Measurements from ENCODE around the gene LMNTD1. TPM values are rescaled to one million over a fixed set of nuclear protein-coding genes. Genes with fewer than 3 reads are reported as not detected.

The LMNTD1 gene
- total and polyA plus RNA-seq, 3 donors from 2014 or later = 10.8 to 22.9 (median 18.7) TPM

DNA sequence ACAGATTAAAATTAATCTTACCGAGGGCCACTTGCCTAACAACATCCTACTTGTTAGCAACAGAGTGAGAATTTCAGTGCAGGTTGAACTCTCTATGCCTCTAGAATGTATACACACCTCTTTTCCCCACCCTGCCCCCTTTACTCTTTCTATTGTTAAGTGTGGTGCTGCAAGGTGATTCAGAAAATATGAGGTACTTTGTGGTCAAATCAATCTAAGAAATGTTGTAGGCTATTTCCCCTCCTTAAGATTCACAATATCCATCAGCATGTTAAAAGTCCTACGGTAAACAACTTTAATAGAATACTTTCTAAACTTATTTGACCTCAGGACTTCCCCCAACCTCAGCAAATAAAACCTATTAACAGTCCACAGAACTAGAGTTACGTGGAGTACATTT, 106.0 kb downstream of the LMNTD1 start:
- no peak overlapping the region for H3K27ac ChIP-seq
- TF ChIP-seq, protein P1, sequence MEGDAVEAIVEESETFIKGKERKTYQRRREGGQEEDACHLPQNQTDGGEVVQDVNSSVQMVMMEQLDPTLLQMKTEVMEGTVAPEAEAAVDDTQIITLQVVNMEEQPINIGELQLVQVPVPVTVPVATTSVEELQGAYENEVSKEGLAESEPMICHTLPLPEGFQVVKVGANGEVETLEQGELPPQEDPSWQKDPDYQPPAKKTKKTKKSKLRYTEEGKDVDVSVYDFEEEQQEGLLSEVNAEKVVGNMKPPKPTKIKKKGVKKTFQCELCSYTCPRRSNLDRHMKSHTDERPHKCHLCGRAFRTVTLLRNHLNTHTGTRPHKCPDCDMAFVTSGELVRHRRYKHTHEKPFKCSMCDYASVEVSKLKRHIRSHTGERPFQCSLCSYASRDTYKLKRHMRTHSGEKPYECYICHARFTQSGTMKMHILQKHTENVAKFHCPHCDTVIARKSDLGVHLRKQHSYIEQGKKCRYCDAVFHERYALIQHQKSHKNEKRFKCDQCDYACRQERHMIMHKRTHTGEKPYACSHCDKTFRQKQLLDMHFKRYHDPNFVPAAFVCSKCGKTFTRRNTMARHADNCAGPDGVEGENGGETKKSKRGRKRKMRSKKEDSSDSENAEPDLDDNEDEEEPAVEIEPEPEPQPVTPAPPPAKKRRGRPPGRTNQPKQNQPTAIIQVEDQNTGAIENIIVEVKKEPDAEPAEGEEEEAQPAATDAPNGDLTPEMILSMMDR (IDR thresholded peaks at IDR 0.05) = no peak
- no peak for TF ChIP-seq POLR2A (IDR thresholded peaks at IDR 0.05)
- H3K36me3 ChIP-seq (ENCODE audit: low read depth, missing control alignments) = no peaks in the 10 kb centered on the region
- no peaks in the 10 kb centered on the region for H3K9me3 ChIP-seq
- H3K4me3 ChIP-seq = no peak overlapping the region
- intact Hi-C loops (cut with DNase I; ENCODE audit: low total_unique reads) = no loop called here
- WGBS, 2 donors = 82 to 94% methylated on average over 3 of the region's 3 CpGs
- no peak for DNase-seq
- H3K27me3 ChIP-seq = no peaks in the 10 kb centered on the region
- H3K4me1 ChIP-seq = no peaks in the 10 kb centered on the region

DNA sequence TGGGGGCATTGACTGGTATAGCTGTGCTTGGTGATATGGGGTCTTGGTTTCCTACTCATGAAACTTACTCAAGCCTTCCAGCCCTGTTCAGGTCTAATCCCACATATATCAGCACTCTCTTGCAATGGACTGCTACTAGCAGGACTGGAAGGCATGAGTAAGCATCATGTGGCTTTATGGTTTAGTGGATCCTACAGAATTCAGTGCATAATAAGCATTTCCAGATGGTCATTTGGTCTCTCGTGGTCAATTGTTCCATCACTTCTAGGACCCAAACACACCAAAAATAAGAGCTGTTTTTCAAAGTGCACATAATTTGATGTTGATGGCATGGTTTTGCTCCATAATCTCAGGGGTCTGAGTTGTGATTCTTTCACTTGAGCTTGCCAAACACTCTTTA, 114.4 kb downstream of the LMNTD1 start:
- no peaks in the 10 kb centered on the region for H3K9me3 ChIP-seq
- H3K4me1 ChIP-seq = no peaks in the 10 kb centered on the region
- intact Hi-C loops (cut with DNase I; ENCODE audit: low total_unique reads) = no loop called here
- no peak for DNase-seq
- no peaks in the 10 kb centered on the region for H3K36me3 ChIP-seq (ENCODE audit: low read depth, missing control alignments)
- no peaks in the 10 kb centered on the region for H3K27me3 ChIP-seq
- H3K4me3 ChIP-seq = no peak overlapping the region
- H3K27ac ChIP-seq = no peak overlapping the region
- 89 to 100% methylated on average over 1 of the region's 1 CpG for WGBS, 2 donors
- TF ChIP-seq, protein P1 (IDR thresholded peaks at IDR 0.05) = no peak
- TF ChIP-seq POLR2A (IDR thresholded peaks at IDR 0.05) = no peak

DNA sequence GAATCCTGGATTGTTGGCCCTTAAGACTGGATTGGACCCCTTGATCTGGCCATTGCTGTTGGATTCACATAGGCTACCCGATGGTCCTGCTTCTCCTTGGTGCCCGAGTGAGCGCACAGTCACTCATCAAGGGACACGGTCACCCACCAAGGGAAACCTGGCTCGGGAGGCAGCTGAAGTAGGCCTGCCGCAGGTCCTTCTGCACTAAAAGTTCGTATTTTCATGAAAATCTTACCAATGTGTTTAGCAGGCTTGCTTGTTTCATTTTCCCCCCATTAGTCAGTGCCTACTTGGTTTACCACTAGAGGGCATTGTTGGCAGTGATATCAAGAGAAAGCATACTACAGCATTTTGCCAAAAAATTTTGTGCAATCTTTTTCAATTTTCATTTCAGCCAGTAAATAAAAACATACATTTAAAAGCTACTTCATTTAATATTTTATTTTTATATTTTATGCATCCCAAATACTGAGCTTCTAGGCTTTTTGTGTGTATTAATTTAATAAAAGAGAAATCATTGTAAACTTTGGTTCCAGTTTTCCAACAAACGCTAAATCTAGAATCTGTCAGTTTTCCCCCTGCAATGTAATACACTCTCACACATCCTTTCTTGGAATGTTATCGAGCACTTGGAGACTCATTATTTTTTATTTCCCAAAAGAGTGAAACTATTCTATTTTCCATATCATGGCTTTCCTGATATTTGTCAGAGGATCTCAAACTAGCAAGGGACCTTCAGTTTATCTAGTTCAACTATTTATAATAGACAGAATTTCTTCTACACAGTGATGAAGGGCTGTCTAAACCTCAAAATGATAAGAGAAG, 116.7 kb downstream of the LMNTD1 start:
- Histone ChIP-seq H3K27ac (no peak overlapping the region), H3K9me3 (no peaks in the 10 kb centered on the region), H3K4me3 (no peak overlapping the region), H3K36me3 (ENCODE audit: low read depth, missing control alignments) (no peaks in the 10 kb centered on the region), H3K27me3 (no peaks in the 10 kb centered on the region), H3K4me1 (no peaks in the 10 kb centered on the region)
- 53 to 59% methylated on average over 9 of the region's 9 CpGs for WGBS, 2 donors
- intact Hi-C loops (cut with DNase I; ENCODE audit: low total_unique reads) = no loop called here
- TF ChIP-seq, protein P1 (IDR thresholded peaks at IDR 0.05) = peak; percentile 58 to 71 (median 69)
- TF ChIP-seq POLR2A (IDR thresholded peaks at IDR 0.05) = no peak
- DNase-seq = peak; percentile 36

DNA sequence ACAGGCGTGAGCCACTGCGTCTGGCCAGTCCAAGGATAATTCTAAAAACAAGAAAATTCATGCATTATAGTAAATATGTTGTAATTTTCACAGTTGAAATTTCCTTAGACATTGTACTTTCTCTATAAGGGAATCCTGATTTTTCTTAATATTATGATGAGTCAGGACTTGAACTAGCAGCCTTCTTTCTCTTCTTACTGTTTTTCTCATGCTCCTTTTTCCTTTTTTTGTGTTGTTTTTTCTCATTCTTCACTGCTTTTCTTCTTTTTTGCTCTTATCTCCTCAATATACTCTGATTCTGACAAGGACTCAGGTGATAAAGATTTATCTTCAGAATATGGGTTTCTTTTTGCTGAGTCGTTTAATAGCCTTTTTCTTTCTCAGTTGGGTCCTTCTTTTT, 117.7 kb downstream of the LMNTD1 start:
- TF ChIP-seq, protein P1 (IDR thresholded peaks at IDR 0.05) = no peak
- no peak for TF ChIP-seq POLR2A (IDR thresholded peaks at IDR 0.05)
- no peaks in the 10 kb centered on the region for H3K4me1 ChIP-seq
- no peak overlapping the region for H3K27ac ChIP-seq
- 81 to 84% methylated on average over 3 of the region's 3 CpGs for WGBS, 2 donors
- no peaks in the 10 kb centered on the region for H3K27me3 ChIP-seq
- H3K9me3 ChIP-seq = no peaks in the 10 kb centered on the region
- DNase-seq = no peak
- no peaks in the 10 kb centered on the region for H3K36me3 ChIP-seq (ENCODE audit: low read depth, missing control alignments)
- H3K4me3 ChIP-seq = no peak overlapping the region
- intact Hi-C loops (cut with DNase I; ENCODE audit: low total_unique reads) = no loop called here

DNA sequence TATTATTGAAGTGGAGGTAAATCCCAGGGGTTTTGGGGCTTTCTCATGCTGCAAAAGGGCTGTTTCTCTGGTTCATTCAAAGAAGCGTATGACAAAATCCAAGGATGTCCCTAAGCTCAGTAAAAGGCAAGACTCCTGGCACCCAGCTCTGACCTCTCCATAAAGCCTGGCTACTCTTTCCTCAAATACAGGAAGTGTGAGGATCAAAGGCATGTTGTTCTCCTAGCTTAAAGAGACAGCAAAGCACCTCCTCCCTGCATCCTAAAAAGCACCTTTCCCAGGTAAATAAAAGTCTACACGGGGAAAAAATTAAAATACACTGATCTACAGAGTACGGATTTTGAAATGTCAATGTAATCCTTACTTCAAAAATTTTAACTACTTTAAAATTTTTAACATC, 118.6 kb downstream of the LMNTD1 start:
- TF ChIP-seq, protein P1 (IDR thresholded peaks at IDR 0.05) = no peak
- TF ChIP-seq POLR2A (IDR thresholded peaks at IDR 0.05) = no peak
- intact Hi-C loops (cut with DNase I; ENCODE audit: low total_unique reads) = no loop called here
- 80 to 87% methylated on average over 3 of the region's 3 CpGs for WGBS, 2 donors
- Histone ChIP-seq H3K4me3 (no peak overlapping the region), H3K27ac (no peak overlapping the region), H3K36me3 (ENCODE audit: low read depth, missing control alignments) (no peaks in the 10 kb centered on the region), H3K9me3 (no peaks in the 10 kb centered on the region), H3K27me3 (no peaks in the 10 kb centered on the region), H3K4me1 (no peaks in the 10 kb centered on the region)
- no peak for DNase-seq
